Middle frontal gyrus (tissue), 1 donor: ENCODE measurements around the gene OR52B2.

Experiments
- DNase-seq: peaks from one replicate; pipeline ENCODE4 v3.0.0-alpha.2; 2015; ENCODE audit warnings: low spot score; ENCODE audit errors: extremely low spot score

The OR52B2 gene

GRCh38 chr11:6170226-6170625 lies at the start of gene OR52B2:
Gene OR52B2, minus strand, starts transcription at chr11:6170326. Its CDS starts 0 bp downstream, at chr11:6170326.
- no peak for DNase-seq

- DNase-seq: no peak
Measured at GRCh38 chr11:6219359-6219758, 49.2 kb upstream of the OR52B2 start.

GRCh38 chr11:6217722-6218121 lies 47.6 kb upstream of the OR52B2 start:
- DNase-seq: no peak

GRCh38 chr11:6216501-6216900 lies 46.4 kb upstream of the OR52B2 start:
- DNase-seq: no peak

- no peak for DNase-seq
Measured at GRCh38 chr11:6214530-6214929, 44.4 kb upstream of the OR52B2 start.

DNA sequence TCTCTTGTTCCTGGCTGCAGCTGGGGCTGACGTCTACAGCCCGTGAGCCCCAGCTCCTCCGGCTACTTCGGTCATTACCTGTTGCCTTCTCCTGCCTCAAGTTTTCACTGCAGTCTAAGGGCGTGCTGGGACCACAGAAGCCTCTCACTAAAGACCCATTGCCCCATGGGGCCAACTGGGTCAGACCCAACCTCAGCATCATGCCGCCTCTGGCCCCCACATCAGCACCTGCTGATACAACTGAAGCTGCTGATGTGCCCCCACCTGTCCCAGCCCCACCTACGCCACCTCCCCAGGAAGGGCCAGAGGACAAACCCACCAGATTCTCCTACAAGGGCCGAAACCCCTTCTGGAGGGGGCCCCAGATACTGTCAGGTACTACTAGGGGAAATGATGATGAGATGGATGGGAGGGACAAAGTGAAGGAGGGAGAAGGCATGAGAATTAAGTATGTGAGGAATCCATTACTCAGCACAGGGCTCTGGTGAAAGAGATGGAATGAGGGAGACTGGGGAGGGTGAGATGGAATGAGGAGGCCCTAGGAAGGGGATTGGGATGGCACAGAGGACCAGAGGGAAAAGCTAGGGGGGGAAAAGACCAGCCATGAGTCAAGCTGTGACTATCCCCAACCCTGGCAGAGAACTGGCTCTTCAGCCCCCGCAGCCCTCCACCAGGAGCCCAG lies 40.3 kb upstream of the OR52B2 start:
- DNase-seq: no peak

GRCh38 chr11:6209801-6210200 lies 39.7 kb upstream of the OR52B2 start:
- DNase-seq: no peak

- DNase-seq: no peak
Measured at GRCh38 chr11:6206456-6207180, 36.5 kb upstream of the OR52B2 start.

GRCh38 chr11:6205366-6205765 lies 35.2 kb upstream of the OR52B2 start, which contains the start of gene C11orf42:
Gene C11orf42, plus strand, starts transcription at chr11:6205557. Its CDS starts 59 bp downstream, at chr11:6205616.
- no peak for DNase-seq

DNA sequence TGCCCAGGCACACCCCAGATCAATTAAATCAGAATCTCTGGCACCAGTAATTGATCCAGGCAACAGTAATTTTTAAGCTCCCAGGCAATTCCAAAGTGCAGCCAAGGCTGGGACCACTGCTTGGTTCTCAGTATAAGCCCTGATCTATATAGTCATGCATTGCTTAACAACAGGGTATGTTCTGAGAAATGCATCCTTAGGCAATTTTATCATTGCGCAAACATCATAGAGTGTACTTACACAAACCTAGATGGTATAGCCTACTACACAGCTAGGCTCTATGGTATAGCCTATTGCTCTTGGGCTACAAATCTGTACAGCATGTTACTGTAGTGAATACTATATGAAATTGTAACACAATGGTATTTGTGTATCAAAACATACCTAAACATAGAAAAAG lies 34.6 kb upstream of the OR52B2 start:
- DNase-seq: no peak

GRCh38 chr11:6203327-6203726 lies 33.2 kb upstream of the OR52B2 start:
- no peak for DNase-seq

DNA sequence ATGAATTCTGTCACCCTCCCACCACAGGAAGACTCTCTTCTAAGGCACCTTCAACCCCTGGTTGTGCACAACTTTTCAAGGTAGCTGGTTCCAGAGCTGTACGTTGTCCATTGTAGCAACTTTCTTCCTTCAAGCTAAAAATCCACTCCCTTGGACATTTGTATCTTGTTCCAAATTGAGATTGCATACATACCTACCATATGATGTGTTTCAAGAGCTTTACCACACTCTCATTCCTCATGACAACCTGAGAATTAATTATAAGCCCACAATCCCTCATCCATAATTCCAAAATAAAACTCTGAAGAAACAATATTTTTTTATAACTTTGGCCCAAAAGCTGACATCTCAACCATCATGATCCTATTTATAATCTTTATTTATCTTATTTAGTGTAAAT lies 31.9 kb upstream of the OR52B2 start:
- DNase-seq: no peak

GRCh38 chr11:6201481-6201880 lies 31.4 kb upstream of the OR52B2 start:
- no peak for DNase-seq

DNA sequence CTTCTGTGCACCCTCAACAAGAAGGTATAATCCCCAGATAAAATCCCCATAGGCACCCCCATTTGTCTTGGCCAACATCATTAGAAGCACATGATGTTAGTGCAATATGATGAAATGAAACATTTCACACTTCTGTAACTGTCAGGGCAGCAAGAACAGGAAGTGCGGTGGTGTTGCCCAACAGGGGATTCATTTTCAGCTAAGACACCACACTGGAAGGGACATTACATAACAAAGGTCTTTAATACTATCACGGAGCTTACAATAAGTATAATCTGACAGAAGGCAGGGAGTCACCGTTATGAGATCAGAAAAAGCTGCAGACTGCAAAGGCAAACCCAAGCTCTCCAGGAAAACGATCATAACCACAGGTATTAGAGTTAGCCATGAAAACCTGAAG lies 30.8 kb upstream of the OR52B2 start:
- no peak for DNase-seq

GRCh38 chr11:6199174-6199810 lies 29.2 kb upstream of the OR52B2 start, which contains the start of gene OR52W1:
Gene OR52W1, plus strand, starts transcription at chr11:6199224. Its CDS starts 0 bp downstream, at chr11:6199224.
- no peak for DNase-seq

- DNase-seq: no peak
Measured at GRCh38 chr11:6197466-6198200, 27.5 kb upstream of the OR52B2 start.

DNA sequence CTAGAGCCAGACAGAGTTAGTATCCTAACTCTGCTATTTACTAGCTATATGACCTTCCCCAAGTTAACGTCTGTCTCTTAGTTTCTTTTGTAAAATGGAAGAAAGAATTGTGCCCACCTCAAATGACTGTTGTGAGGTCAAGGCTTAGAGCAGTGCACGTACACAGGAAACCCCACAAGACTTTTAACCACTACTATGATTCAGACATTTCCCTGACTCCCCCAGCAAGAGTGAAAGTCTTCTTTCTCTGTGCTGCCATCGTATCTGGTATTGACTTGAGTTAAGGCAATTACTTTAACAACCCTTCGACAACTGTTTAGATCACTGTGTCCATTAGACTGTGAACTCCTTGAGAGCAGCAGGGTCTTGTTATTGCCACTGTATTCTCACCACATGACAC lies 26.3 kb upstream of the OR52B2 start:
- no peak for DNase-seq

GRCh38 chr11:6194065-6194581 lies 24.0 kb upstream of the OR52B2 start:
- no peak for DNase-seq

GRCh38 chr11:6191742-6192141 lies 21.6 kb upstream of the OR52B2 start:
- DNase-seq: no peak

DNA sequence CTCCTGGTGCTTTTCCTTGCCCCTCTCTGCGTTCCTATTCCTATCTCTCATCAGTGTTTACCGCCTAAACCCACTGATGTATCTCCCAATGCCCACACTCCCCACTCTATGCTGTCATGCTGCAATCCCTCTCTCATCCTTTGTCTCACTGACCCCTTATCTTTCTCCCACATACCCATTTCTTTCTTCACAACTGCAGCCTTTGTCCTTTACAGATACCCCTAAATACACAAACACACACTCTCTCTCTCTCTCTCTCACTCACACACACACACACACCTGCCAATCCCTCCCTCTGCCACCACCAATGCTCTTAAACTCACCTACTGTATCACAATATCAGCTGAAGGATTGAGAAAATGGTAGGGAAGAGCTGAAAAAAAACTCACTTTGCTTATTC lies 5.3 kb upstream of the OR52B2 start:
- no peak for DNase-seq

- DNase-seq: no peak
Measured at GRCh38 chr11:6156628-6157359, 13.3 kb downstream of the OR52B2 start.
